Hindlimb muscle (tissue), 1 donor: ENCODE measurements around the gene CCDC191. TPM values are rescaled to one million over a fixed set of nuclear protein-coding genes. Genes with fewer than 3 reads are reported as not detected.

Experiments
- DNase-seq: peaks from one replicate; pipeline ENCODE4 v3.0.0-alpha.2; 2013
- polyA plus RNA-seq: library from polyadenylated mRNA; unstranded; fragments of 120-200 nt; gene quantifications from one replicate; pipeline ENCODE4 v1.2.1, GENCODE V29; 2013; ENCODE audit not compliant: insufficient read length

CCDC191 gene
- polyA plus RNA-seq, result 4.6 TPM

GRCh38 chr3:114056130-114057010, at the start of gene CCDC191, which contains the start of gene QTRT2:
Gene CCDC191, minus strand, starts transcription at chr3:114056526. Its CDS starts 60 bp downstream, at chr3:114056466.
Gene QTRT2, plus strand, starts transcription at chr3:114056737. Its CDS starts 8,521 bp downstream, at chr3:114065258.
- DNase-seq, result peak; percentile 100

GRCh38 chr3:114104414-114104813, 48.1 kb upstream of the CCDC191 start:
- no peak for DNase-seq

GRCh38 chr3:114103858-114104257, 47.5 kb upstream of the CCDC191 start:
- DNase-seq, result no peak

DNA sequence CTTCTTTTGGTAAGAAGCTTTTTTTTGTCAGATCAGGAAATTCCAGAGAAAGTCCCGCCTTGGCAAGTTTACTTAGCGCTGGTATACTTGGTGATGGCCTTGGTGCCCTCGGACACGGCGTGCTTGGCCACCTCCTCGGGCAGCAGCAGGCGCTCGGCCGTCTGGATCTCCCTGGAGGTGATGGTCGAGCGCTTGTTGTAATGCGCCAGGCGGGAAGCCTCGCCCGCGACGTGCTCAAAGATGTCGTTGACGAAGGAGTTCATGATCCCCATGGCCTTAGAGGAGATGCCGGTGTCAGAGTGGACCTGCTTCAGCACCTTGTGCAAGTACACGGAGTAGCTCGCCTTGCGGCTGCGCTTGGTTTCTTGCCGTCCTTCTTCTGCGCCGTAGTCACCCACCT, 46.9 kb upstream of the CCDC191 start:
- DNase-seq, result no peak

DNA sequence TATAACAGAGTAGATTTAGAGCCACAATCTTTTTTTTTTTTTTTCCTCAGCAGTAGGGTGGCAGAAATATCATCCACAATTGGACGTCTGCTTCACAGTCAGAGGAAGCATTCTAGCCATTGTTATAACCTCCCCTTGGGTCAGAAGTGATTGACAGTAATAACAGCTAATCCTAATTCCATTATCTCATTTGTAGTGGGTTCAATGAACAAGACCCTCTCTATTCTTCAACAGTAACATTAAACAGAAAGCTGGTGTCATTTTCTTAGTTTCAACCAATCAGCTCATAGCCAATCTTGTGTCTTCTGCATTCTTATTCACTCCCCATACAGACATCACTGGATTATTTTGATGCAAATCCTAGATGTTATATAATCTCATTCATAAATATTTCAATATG, 44.8 kb upstream of the CCDC191 start:
- DNase-seq, result no peak

- DNase-seq, result no peak
Measured at GRCh38 chr3:114095796-114096195, 39.5 kb upstream of the CCDC191 start.

DNA sequence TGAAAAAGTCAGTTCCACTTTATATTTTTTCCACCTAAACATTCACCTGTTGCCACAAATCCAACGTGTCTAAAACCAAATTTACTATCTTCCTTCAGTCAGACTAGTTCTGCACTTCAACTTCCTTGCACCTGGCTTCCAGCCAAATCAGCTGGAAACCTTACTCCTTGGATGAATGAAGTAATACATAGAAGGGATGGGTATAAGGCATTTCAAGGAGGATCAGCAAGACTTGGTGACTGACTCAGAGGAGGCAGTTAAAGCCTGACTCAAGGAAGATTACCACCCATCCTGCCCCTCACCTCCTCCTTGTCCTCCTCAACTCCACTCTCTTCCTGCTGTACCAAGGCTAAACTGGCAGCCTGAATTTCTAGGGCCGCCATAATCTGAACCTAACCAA, 37.3 kb upstream of the CCDC191 start:
- DNase-seq, result peak; percentile 25

- DNase-seq, result no peak
Measured at GRCh38 chr3:114093016-114093380, 36.7 kb upstream of the CCDC191 start.

- no peak for DNase-seq
Measured at GRCh38 chr3:114092151-114093015, 36.1 kb upstream of the CCDC191 start.

GRCh38 chr3:114089675-114090074, 33.3 kb upstream of the CCDC191 start:
- no peak for DNase-seq

DNA sequence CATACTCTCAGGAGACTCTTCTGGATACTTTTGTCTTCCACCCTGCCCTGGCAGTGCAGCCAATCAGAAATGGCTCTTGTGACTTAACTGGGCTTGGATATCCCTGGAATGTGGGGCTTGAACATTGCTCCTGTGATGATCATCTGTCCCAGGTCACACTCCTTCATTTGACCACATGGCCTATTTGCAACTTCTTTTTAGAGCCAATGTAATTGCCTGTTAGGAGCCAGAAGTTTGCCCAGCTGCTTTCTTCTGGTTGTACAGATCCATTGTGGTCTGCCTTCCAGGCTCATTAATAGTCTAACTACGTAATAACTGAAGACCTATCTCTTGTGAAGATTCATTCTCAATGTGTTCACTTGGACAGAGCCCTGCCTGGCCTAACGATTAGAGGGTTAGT, 30.0 kb upstream of the CCDC191 start:
- DNase-seq, result no peak

- DNase-seq, result no peak
Measured at GRCh38 chr3:114083112-114083511, 26.8 kb upstream of the CCDC191 start.

DNA sequence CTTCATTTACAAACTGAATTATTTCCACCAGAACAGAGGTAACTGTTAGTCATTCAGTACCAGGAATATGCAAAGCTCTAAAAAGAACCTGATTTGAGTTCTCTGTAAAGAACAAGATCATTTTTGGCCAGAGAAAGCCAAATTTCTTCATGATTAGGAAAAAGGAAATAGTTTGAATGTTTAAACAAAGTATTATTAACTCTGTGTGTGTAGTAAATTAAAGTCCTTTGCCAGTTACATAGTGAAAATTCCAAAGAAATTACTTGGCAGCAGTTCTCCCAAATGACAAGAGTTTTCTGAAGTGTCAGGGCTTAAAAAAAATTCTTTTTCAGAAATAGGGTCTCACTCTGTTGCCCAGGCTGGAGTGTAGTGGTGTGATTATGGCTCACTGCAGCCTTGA, 24.7 kb upstream of the CCDC191 start:
- DNase-seq, result no peak

DNA sequence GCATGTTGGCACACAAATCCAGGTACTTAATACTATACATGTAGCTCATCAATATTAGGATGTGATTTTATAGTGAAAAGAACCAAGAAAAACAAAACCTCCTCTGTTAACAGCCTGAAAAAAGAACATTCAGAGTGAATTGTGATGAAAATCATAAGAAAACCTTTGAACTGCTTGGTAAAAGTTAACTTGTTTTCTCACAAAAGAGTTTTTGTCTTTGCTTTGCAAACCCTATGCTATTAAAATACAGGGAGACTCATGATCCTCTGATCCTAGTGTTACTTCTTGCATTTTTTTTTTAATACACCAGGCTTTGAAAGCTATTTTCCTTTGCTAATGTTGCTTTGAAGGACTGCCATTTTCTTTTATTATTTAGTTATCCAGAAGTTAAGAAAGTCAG, 23.9 kb upstream of the CCDC191 start:
- no peak for DNase-seq

GRCh38 chr3:114079761-114080160, 23.4 kb upstream of the CCDC191 start:
- DNase-seq, result no peak

DNA sequence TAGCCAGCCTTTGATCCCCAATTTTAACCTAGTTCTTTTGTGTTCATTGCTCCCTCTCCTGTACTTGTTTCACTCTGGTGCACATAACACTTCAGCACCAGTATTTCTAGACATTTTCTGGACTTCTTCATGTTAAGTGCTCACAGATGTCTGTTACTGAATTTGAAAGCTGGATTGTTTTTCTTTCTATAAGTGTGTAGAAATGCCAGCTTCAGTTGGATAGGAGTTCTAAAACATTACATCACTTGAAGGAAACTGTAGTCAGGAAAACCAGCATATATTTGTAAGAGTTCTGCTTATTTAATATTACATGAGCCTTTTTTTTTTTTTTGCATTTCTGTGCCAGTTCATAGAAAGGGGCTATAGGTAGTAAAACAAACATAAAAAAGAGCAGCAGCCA, 21.8 kb upstream of the CCDC191 start:
- DNase-seq, result no peak

DNA sequence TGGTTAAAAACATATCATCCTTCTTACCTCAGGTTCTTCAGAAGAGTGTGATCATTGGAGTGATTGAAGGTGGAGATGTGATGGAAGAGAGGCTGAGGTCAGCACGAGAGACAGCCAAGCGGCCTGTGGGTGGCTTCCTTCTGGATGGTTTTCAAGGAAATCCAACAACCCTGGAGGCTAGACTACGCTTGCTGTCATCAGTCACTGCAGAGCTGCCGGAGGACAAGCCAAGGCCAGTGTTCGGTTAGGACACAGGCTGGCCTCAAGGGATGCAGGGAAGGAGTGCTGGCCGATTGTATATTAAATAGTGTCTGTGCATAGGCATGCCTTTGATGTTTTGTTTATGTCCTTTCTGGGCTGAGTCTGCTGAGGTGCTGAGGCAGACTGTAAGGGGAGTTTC, 20.4 kb upstream of the CCDC191 start:
- no peak for DNase-seq

DNA sequence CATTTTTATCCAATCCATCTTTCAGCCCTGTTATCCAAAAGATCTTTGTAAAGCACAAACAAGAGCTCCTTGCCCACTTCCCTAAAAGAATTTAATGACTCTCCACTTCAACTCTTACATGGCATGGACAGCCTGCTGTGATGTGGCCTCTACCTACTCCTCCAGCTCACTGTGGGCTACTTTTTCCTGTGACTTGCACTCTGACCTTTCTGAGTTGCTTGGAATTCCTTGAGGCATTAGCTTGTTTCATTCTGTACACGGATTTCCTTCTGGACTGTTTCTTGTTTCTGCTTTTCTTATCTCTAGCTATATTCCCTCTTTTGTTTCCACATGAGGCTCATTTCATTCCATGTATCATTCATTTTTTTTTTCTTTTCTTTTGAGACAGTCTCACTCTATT, 15.5 kb upstream of the CCDC191 start:
- DNase-seq, result no peak

GRCh38 chr3:114068336-114068735, 12.0 kb upstream of the CCDC191 start:
- DNase-seq, result no peak

GRCh38 chr3:114067804-114068203, 11.5 kb upstream of the CCDC191 start:
- DNase-seq, result no peak

- DNase-seq, result no peak
Measured at GRCh38 chr3:114060906-114061655, 4.8 kb upstream of the CCDC191 start.

- DNase-seq, result no peak
Measured at GRCh38 chr3:114058646-114059045, 2.3 kb upstream of the CCDC191 start.

DNA sequence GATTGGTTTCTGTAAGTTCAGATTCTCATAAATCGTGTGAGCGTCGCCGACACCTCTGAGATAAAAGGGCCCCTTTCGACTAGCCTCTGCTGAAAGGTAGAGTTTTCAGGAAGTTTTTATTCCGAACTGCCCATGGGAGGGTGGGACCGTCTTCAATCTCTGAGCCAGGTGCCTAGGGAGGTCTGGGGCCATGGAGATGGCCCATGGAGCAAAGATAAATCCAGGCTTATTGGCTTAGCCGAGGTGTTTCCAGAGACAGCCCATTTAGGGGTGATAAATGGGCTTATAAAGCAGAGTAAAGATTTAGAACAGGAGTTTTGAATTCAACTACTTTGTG, 653 bp upstream of the CCDC191 start:
- no peak for DNase-seq
